ENCODE data around the gene CCDC9B. TPM values are rescaled to one million over a fixed set of nuclear protein-coding genes. Genes with fewer than 3 reads are reported as not detected.

Gene CCDC9B
- total RNA-seq, 4 donors from 2014 or later = 28.0 to 105 (median 66.7) TPM

DNA sequence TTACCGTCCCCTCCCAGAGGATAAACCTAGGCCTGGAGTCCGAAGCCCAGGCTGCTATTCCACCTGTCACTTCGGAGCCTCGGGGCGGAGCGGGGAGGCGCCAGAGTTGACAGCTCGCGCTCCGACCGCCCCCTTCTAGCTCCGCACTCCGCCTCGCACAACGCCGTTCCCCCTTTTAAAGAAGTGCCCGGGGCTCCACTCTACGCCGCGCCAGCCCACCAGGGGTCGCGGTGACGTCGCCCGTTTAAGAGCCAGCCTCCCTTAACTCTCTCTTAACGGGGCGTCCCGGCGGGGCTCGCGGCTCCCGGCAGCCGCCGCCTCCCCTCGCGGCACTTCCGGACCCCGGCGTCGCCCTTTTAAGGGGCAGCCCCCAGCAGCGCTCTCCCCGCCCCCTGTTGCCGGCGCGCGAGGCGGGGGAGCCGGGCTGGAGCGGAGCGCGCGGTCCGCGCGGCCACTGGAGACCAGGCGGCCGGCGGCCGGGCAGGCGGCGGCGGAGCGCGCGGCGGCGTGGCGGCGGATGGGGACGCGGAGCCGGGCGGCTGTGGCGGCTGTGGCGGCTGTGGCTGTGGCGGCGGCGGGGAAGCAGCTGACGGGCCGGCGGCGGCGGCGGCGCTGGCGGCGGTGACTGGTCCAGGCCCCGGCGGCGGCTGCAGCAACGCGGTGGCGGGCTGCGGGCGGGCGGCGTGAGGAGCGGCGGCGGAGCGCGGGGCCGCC, 17.3 kb downstream of the CCDC9B start, which contains the start of gene INAFM2:
INAFM2 (plus strand) TSS at position 454 of the 714 bp plus-strand sequence. CDS start 364 bp downstream, outside the sequence.
- peak; percentile 92 for ATAC-seq
- Histone ChIP-seq H3K27me3 (no peaks in the 10 kb centered on the region), H3K4me3 (peak within 1 kb of the TSS; percentile 92 to 100), H3K36me3 (no peaks in the 10 kb centered on the region), H3K4me1 (peaks cover 2 to 72% (median 22%) of the 10 kb centered on the region in 3 donors), H3K9me3 (no peaks in the 10 kb centered on the region), H3K27ac (peak within 1 kb of the TSS; percentile 94 to 99 (median 98))
- 0% methylated on average over 2 of the region's 103 CpGs; no CpG with 5 or more reads in 1 of the 2 donors for WGBS, 2 donors (ENCODE audit: low coverage in 1 of 2)
- TF ChIP-seq EP300 (IDR thresholded peaks at IDR 0.05) = no peak
- TF ChIP-seq POLR2AphosphoS5 (IDR thresholded peaks at IDR 0.05) = peak; percentile 57
- peak; percentile 33 to 86 for TF ChIP-seq POLR2A (IDR thresholded peaks at IDR 0.05)
- TF ChIP-seq, protein P1, sequence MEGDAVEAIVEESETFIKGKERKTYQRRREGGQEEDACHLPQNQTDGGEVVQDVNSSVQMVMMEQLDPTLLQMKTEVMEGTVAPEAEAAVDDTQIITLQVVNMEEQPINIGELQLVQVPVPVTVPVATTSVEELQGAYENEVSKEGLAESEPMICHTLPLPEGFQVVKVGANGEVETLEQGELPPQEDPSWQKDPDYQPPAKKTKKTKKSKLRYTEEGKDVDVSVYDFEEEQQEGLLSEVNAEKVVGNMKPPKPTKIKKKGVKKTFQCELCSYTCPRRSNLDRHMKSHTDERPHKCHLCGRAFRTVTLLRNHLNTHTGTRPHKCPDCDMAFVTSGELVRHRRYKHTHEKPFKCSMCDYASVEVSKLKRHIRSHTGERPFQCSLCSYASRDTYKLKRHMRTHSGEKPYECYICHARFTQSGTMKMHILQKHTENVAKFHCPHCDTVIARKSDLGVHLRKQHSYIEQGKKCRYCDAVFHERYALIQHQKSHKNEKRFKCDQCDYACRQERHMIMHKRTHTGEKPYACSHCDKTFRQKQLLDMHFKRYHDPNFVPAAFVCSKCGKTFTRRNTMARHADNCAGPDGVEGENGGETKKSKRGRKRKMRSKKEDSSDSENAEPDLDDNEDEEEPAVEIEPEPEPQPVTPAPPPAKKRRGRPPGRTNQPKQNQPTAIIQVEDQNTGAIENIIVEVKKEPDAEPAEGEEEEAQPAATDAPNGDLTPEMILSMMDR (IDR thresholded peaks at IDR 0.05) = peak in 3 of 4 experiments; percentile 72 to 89 (median 77)

- H3K27ac ChIP-seq = peak overlapping the region; percentile 51 to 98 (median 96)
- H3K4me1 ChIP-seq = peaks cover 0 to 64% (median 20%) of the 10 kb centered on the region in 3 donors
- TF ChIP-seq, protein P1 (IDR thresholded peaks at IDR 0.05) = no peak
- no peak for TF ChIP-seq EP300 (IDR thresholded peaks at IDR 0.05)
- peak in 1 of 2 donors; percentile 15 for TF ChIP-seq POLR2A (IDR thresholded peaks at IDR 0.05)
- peak; percentile 55 for TF ChIP-seq POLR2AphosphoS5 (IDR thresholded peaks at IDR 0.05)
- no peak for ATAC-seq
- no peaks in the 10 kb centered on the region for H3K9me3 ChIP-seq
- H3K4me3 ChIP-seq = peak overlapping the region; percentile 6 to 92
- WGBS, 2 donors (ENCODE audit: low coverage in 1 of 2) = 42 to 100% methylated on average over 2 to 12 of the region's 26 CpGs
- no peaks in the 10 kb centered on the region for H3K27me3 ChIP-seq
- H3K36me3 ChIP-seq = no peaks in the 10 kb centered on the region
These were observed 18.1 kb downstream of the CCDC9B start for GRCh38 chr15:40322531-40323238.

DNA sequence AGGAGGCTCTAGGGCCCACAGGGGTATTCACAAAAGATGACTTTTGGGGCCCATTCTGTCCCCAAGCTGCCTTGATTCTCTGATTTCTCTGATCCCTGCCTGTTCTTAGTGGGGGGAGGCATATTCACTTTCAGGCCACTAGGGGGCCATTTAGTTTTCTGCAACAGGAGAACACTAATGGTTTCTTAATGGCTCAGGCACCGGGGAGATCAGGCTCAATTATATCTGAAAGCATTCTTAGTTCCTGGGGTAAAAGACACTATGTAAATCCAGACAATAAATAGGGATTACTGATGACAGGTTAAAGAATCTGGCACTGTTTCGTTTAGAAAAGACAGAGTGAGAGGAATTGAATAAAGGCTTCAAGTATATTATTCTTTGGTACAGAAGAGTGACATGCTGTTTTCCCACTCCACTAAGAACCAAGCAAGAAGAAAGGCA, 19.8 kb downstream of the CCDC9B start:
- no peak for ATAC-seq
- Histone ChIP-seq H3K4me3 (no peak overlapping the region), H3K4me1 (peaks cover 0 to 47% (median 12%) of the 10 kb centered on the region in 3 donors), H3K27me3 (peaks cover 9% of the 10 kb centered on the region), H3K9me3 (no peaks in the 10 kb centered on the region), H3K27ac (peak overlapping the region in 3 of 4 donors; percentile 21 to 98 (median 98)), H3K36me3 (no peaks in the 10 kb centered on the region)
- no peak for TF ChIP-seq POLR2AphosphoS5 (IDR thresholded peaks at IDR 0.05)
- no peak for TF ChIP-seq EP300 (IDR thresholded peaks at IDR 0.05)
- TF ChIP-seq, protein P1 (IDR thresholded peaks at IDR 0.05) = peak; percentile 86 to 92 (median 88)
- no peak for TF ChIP-seq POLR2A (IDR thresholded peaks at IDR 0.05)
- 0% methylated on average over 1 to 2 of the region's 2 CpGs for WGBS, 2 donors (ENCODE audit: low coverage in 1 of 2)

DNA sequence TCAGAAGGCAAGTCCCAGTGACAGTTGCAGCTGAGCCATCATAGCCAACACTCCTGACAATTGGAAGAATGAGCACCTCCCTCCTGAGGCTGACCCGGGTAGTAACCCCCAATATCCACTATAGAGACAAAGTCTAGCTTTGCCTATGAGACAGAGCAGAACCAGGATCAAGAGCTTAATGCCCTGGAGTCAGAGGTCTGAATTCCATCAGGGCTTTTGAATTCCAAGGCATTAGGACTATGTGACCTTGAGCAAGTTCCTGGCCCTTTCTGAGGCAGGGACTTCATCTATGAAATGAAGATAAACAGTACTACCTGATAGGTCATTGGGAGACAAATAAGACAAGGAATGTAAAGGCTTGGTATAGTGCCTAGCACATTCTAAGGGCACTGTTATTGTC, 20.3 kb downstream of the CCDC9B start:
- TF ChIP-seq, protein P1 (IDR thresholded peaks at IDR 0.05) = no peak
- TF ChIP-seq EP300 (IDR thresholded peaks at IDR 0.05) (no peak), POLR2A (IDR thresholded peaks at IDR 0.05) (no peak), POLR2AphosphoS5 (IDR thresholded peaks at IDR 0.05) (no peak)
- no CpG with 5 or more reads among the region's 1 CpG for WGBS, 2 donors (ENCODE audit: low coverage in 1 of 2)
- H3K9me3 ChIP-seq = no peaks in the 10 kb centered on the region
- H3K36me3 ChIP-seq = no peaks in the 10 kb centered on the region
- H3K4me1 ChIP-seq = peaks cover 0 to 42% (median 7%) of the 10 kb centered on the region in 3 donors
- H3K27ac ChIP-seq = peak overlapping the region in 2 of 4 donors; percentile 98
- H3K27me3 ChIP-seq = peaks cover 9% of the 10 kb centered on the region
- no peak overlapping the region for H3K4me3 ChIP-seq
- ATAC-seq = no peak

Measured in gastroesophageal sphincter (tissue), 4 donors.